ENCODE data around the gene ATAD3C. TPM values are rescaled to one million over a fixed set of nuclear protein-coding genes. Genes with fewer than 3 reads are reported as not detected.

ATAD3C gene
- total and polyA plus RNA-seq, 2 donors (not counting 3 experiments of a cell fraction or from before 2014, with no cell fraction given), result 0.01 TPM; not detected in 1

DNA sequence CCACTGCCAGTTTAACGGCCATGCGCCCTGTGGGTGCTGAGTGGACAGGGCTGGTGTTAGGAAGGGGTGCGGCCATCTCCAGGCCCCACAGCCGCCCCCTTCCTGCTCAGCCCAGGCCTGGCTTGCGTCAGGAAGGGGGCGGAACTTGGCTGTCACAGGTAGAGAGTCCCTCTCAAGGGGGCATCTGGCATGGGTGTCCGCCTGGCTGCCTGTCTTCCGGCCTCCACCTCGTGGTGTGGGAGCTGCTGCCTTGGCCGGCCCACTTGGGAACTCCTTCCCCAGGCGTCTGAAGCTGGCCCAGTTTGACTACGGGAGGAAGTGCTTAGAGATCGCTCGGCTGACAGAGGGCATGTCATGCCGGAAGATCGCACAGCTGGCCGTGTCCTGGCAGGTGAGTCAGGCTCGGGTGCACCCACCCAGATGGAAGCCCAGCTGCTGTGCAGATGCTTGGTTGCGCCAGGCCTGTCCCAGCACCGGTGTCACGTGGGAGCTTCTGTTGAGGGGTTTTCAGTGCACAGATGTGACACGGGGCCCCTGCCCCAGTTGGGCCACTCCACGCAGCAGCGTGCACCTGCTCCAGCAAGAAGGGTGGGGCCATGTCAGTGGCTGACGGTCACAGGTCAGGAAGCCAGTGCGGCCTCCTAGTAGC lies 13.0 kb downstream of the ATAD3C start:
- FAIRE-seq, result no peak
- dilution Hi-C loops (cut with MboI; ENCODE audit: extremely low pct_ligation_motif_present, low sequenced_read_pairs), result no loop called here
- Histone ChIP-seq H4K20me1 (replicated peaks; ENCODE audit: control insufficient read depth, extremely low read depth, insufficient read depth, low read length) (no peaks in the 10 kb centered on the region), H3K9me3 (replicated peaks; ENCODE audit: control insufficient read depth, insufficient read depth, low read length) (no peaks in the 10 kb centered on the region), H3K9me1 (replicated peaks; ENCODE audit: control insufficient read depth, extremely low read depth, insufficient read depth, low read length) (no peaks in the 10 kb centered on the region), H3K79me2 (ENCODE audit: control insufficient read depth, insufficient read depth, low read length) (no peaks in the 10 kb centered on the region), H3K36me3 (ENCODE audit: control insufficient read depth in 2 of 2, extremely low read depth in 1 of 2, insufficient read depth in 2 of 2, low read length in 2 of 2) (no peaks in the 10 kb centered on the region), H3K4me2 (ENCODE audit: insufficient read depth, low read length) (no peak overlapping the region), H3K27me3 (ENCODE audit: control insufficient read depth in 2 of 2, insufficient read depth in 2 of 2, low read length in 2 of 2) (no peaks in the 10 kb centered on the region), H3K9ac (replicated peaks; ENCODE audit: extremely low read depth, insufficient read depth, low read length) (no peak overlapping the region), H3K27ac (ENCODE audit: insufficient read depth, low read depth, low read length) (no peak overlapping the region), H3K4me3 (replicated peaks in 1 of 3; ENCODE audit: insufficient read depth in 1 of 3, low read depth in 1 of 3, low read length in 3 of 3) (no peak overlapping the region), H2AFZ (ENCODE audit: low read depth, low read length) (no peak overlapping the region), H3K4me1 (ENCODE audit: control insufficient read depth, extremely low read depth, insufficient read depth, low read length) (no peaks in the 10 kb centered on the region)
- intact Hi-C loops (cut with micrococcal nuclease), result no loop called here
- ChIA-PET CTCF (no interaction called here), POLR2A (no interaction called here)
- TF ChIP-seq POLR2AphosphoS5 (IDR thresholded peaks at IDR 0.05; ENCODE audit: insufficient read depth, low read depth, low read length), result no peak
- no peak for TF ChIP-seq MYC (IDR thresholded peaks at IDR 0.05; ENCODE audit: low read depth, low read length)
- no peak for TF ChIP-seq POLR2A (IDR thresholded peaks at IDR 0.05; ENCODE audit: low read depth, low read length)
- no peak for TF ChIP-seq GATA2 (IDR thresholded peaks at IDR 0.05; ENCODE audit: insufficient read depth, insufficient read length, low read depth, low read length)
- TF ChIP-seq JUN (IDR thresholded peaks at IDR 0.05; ENCODE audit: borderline replicate concordance, insufficient read depth, insufficient read length, low read depth), result no peak
- TF ChIP-seq EZH2 (IDR thresholded peaks at IDR 0.05; ENCODE audit: borderline replicate concordance, low read depth, low read length, severe bottlenecking), result no peak
- no peak for TF ChIP-seq CTCF (IDR thresholded peaks at IDR 0.05; ENCODE audit: extremely low read depth in 1 of 2, insufficient read depth in 1 of 2, low read depth in 1 of 2, low read length in 2 of 2)
- DNase-seq (ENCODE audit: low read depth, low spot score), result no peak
- no TSS peak for BruUV-seq (replicated peaks)

Data from endothelial cell of umbilical vein (primary cell).